DMS53 treated with DMSO at 0.1 percent for 48 hours (cell line): ENCODE measurements around the gene VPS13D.
"Not testable (repeated sequence)": the region's sequence is repeated elsewhere in the genome, so short reads cannot be mapped to it uniquely, and the experiment has no call there.

ENCODE experiments used
- DNase-seq: peaks from one replicate; lab custom pipeline; 2025; ENCODE audit not compliant: unreplicated experiment; lab: John Stamatoyannopoulos, UW

Gene VPS13D

GRCh38 chr1:12200208-12200607, 29.6 kb upstream of the VPS13D start:
- no peak for DNase-seq

- no peak for DNase-seq
Observed at GRCh38 chr1:12201352-12202189, 28.3 kb upstream of the VPS13D start.

- no peak for DNase-seq
Observed at GRCh38 chr1:12202190-12202497, 27.7 kb upstream of the VPS13D start.

DNA sequence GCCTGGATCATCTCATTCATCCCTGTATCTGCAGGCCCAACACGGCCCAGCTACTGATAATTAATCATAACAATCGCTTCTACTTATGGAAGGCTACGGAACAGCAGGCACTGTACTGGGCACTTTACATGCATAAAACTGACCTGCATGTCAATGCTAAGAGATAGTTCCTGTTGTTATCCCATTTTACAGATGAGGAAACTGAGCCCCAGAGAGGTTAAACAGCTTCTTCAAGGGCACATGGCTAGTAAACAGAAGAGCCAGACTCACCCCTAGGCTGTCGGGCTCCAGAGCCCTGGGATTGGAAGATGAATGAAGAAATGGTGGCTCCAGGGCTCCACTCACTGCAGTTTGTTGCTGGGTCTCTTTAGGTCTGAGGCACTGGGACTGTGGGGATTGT, 27.3 kb upstream of the VPS13D start:
- DNase-seq: no peak

GRCh38 chr1:12203216-12204007, 26.4 kb upstream of the VPS13D start:
- DNase-seq: no peak

DNA sequence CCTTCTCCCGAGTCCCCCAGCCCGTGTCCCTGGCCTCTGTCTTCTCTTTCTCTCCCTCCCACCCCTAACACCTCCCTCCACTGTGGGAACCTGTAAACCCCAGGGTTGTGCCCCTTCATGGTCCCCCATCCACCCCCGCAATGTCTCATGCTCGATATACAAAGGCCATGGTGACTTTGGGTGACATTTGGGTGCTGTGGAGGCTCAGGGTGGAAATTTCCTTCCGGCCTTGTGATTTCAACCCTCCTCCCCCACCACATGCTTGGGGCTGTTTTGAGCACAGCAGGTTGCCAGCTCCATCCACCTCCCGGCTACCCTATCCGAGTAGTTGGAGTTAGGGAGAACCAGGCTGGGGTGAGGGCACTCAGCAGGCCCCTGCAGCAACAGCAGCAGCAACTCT, 25.7 kb upstream of the VPS13D start:
- no peak for DNase-seq

- DNase-seq: no peak
Observed at GRCh38 chr1:12204754-12205658, 24.8 kb upstream of the VPS13D start.

GRCh38 chr1:12206238-12206637, 23.6 kb upstream of the VPS13D start:
- DNase-seq: no peak

DNA sequence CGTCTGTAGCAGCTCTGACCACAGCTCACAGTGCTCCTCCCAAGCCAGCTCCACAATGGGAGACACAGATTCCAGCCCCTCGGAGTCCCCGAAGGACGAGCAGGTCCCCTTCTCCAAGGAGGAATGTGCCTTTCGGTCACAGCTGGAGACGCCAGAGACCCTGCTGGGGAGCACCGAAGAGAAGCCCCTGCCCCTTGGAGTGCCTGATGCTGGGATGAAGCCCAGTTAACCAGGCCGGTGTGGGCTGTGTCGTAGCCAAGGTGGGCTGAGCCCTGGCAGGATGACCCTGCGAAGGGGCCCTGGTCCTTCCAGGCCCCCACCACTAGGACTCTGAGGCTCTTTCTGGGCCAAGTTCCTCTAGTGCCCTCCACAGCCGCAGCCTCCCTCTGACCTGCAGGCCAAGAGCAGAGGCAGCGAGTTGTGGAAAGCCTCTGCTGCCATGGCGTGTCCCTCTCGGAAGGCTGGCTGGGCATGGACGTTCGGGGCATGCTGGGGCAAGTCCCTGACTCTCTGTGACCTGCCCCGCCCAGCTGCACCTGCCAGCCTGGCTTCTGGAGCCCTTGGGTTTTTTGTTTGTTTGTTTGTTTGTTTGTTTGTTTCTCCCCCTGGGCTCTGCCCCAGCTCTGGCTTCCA, 22.9 kb upstream of the VPS13D start:
- no peak for DNase-seq

DNA sequence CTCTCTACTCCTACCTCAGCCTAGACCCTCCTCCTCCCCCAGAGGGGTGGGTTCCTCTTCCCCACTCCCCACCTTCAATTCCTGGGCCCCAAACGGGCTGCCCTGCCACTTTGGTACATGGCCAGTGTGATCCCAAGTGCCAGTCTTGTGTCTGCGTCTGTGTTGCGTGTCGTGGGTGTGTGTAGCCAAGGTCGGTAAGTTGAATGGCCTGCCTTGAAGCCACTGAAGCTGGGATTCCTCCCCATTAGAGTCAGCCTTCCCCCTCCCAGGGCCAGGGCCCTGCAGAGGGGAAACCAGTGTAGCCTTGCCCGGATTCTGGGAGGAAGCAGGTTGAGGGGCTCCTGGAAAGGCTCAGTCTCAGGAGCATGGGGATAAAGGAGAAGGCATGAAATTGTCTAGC, 21.6 kb upstream of the VPS13D start:
- DNase-seq: no peak

- DNase-seq: peak; percentile 61
Observed at GRCh38 chr1:12208764-12209494, 20.9 kb upstream of the VPS13D start.

GRCh38 chr1:12209495-12209832, 20.4 kb upstream of the VPS13D start:
- no peak for DNase-seq

GRCh38 chr1:12215118-12215961, 14.5 kb upstream of the VPS13D start:
- no peak for DNase-seq

DNA sequence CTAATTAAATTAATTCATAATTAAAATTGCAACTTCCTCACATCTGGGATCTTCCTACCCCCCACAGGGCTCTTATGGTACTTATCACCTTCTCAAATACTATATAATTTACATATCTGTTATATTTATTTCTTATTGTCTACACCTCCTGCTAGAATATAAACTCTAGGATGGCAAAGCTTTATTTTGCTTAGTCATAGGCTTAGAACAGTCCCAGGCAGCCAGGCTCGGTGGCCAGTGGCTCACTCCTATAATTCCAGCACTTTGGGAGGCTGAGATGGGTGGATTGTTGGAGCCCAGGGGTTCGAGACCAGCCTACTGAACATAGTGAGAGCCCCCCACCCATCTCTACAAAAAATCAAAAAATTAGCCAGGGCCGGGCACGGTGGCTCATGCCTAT, 10.0 kb upstream of the VPS13D start:
- no peak for DNase-seq

GRCh38 chr1:12220890-12221289, 8.9 kb upstream of the VPS13D start:
- DNase-seq: no peak

GRCh38 chr1:12222700-12223099, 7.1 kb upstream of the VPS13D start:
- not testable (repeated sequence) for DNase-seq

- DNase-seq: not testable (repeated sequence)
Observed at GRCh38 chr1:12224092-12224491, 5.7 kb upstream of the VPS13D start.

- DNase-seq: no peak
Observed at GRCh38 chr1:12228979-12229378, 851 bp upstream of the VPS13D start.

GRCh38 chr1:12229386-12229834, 420 bp upstream of the VPS13D start:
- no peak for DNase-seq
